Activated CD4-positive, alpha-beta T cell treated with anti-CD3 and anti-CD28 coated beads for 36 hours (primary cell): ENCODE data around the gene RILP. TPM values are rescaled to one million over a fixed set of nuclear protein-coding genes. Genes with fewer than 3 reads are reported as not detected.

ENCODE experiments used
- ATAC-seq: fragments of 200-7000 bp; cut with Tn5 transposase; one replicate; pipeline ENCODE4 v1.10.0; 2021; ENCODE audit warnings: mild to moderate bottlenecking, moderate library complexity
- CTCF ChIA-PET: fragments of 350-600 bp; sonication (Branson Sonifier 250); formaldehyde crosslinking; loops from one replicate; lab custom pipeline; 2021; ENCODE audit warnings: antibody characterized with exemption; lab: Charles Lee
- POLR2A ChIA-PET: fragments of 350-600 bp; sonication (Branson Sonifier 250); formaldehyde crosslinking; loops from one replicate; lab custom pipeline; 2021; ENCODE audit warnings: antibody characterized with exemption, inconsistent platforms; lab: Charles Lee
- DNase-seq: peaks from one replicate; pipeline ENCODE4 v3.0.0-alpha.2; 2020
- H3K27ac Mint-ChIP-seq: one replicate; pipeline ENCODE4 v1.8.0; 2021; ENCODE audit warnings: mixed read lengths
- H3K27me3 Mint-ChIP-seq: one replicate; pipeline ENCODE4 v1.8.0; 2021; ENCODE audit warnings: mixed read lengths
- H3K36me3 Mint-ChIP-seq: one replicate; pipeline ENCODE4 v1.8.0; 2021; ENCODE audit warnings: low read depth, mixed read lengths
- H3K4me1 Mint-ChIP-seq: one replicate; pipeline ENCODE4 v1.8.0; 2021; ENCODE audit warnings: mixed read lengths
- H3K4me3 Mint-ChIP-seq: one replicate; pipeline ENCODE4 v1.8.0; 2021; ENCODE audit warnings: mild to moderate bottlenecking, moderate library complexity, mixed read lengths
- H3K9me3 Mint-ChIP-seq: one replicate; pipeline ENCODE4 v1.8.0; 2021; ENCODE audit warnings: low read depth, mixed read lengths
- intact Hi-C, 2 experiments: fragments of 100-400 bp; cut with DNase I in 1 of 2; cut with micrococcal nuclease in 1 of 2; formaldehyde crosslinking; loops; one replicate each; pipeline versions ENCODE4 v1.14.2 to v1.15.1; 2022 to 2024; cut with DNase I, micrococcal nuclease
- total RNA-seq, 2 experiments: library from RNA; stranded (reverse); gene quantifications; one replicate each; pipeline ENCODE4 v1.2.3, GENCODE V29; 2021

The RILP gene
- total RNA-seq, 2 experiments from 2014 or later = 2.1 to 2.6 TPM

- H3K27ac Mint-ChIP-seq = no peak overlapping the region
- H3K9me3 Mint-ChIP-seq = no peaks in the 10 kb centered on the region
- CTCF ChIA-PET = interaction anchor here (0.7 to 2.0 kb wide), 5 partner anchors 8 to 572 kb away, joined by 3 to 7 read pairs (median 4); partner anchors contain the start of gene RILP
- intact Hi-C loops = no loop called here
- H3K27me3 Mint-ChIP-seq = no peaks in the 10 kb centered on the region
- DNase-seq (no peak), ATAC-seq (no peak)
- H3K4me1 Mint-ChIP-seq = no peaks in the 10 kb centered on the region
- H3K4me3 Mint-ChIP-seq = no peak overlapping the region
- H3K36me3 Mint-ChIP-seq = no peaks in the 10 kb centered on the region
- POLR2A ChIA-PET = no interaction called here
Observed at GRCh38 chr17:1617620-1618174, 32.0 kb downstream of the RILP start.

GRCh38 chr17:1616101-1616500 is 33.6 kb downstream of the RILP start:
- Mint-ChIP-seq H3K27ac (no peak overlapping the region), H3K36me3 (no peaks in the 10 kb centered on the region), H3K4me1 (no peaks in the 10 kb centered on the region), H3K4me3 (no peak overlapping the region), H3K27me3 (no peaks in the 10 kb centered on the region), H3K9me3 (no peaks in the 10 kb centered on the region)
- ChIA-PET CTCF (interaction anchor here (2.0 kb wide), 1 partner anchor 14 kb away, joined by 7 read pairs; no protein-coding TSS in a partner anchor), POLR2A (no interaction called here)
- intact Hi-C loops = no loop called here
- ATAC-seq (no peak), DNase-seq (no peak)

- Mint-ChIP-seq H3K27ac (no peak overlapping the region), H3K4me1 (peaks cover 13% of the 10 kb centered on the region), H3K9me3 (no peaks in the 10 kb centered on the region), H3K27me3 (no peaks in the 10 kb centered on the region), H3K36me3 (no peaks in the 10 kb centered on the region), H3K4me3 (no peak overlapping the region)
- intact Hi-C loops = no loop called here
- ChIA-PET POLR2A (no interaction called here), CTCF (interaction anchor here (0.7 to 1.0 kb wide), 2 partner anchors 8 to 18 kb away, joined by 4 read pairs; no protein-coding TSS in a partner anchor)
- DNase-seq (no peak), ATAC-seq (no peak)
Observed at GRCh38 chr17:1612400-1612799, 37.3 kb downstream of the RILP start.

GRCh38 chr17:1611715-1612114 is 38.0 kb downstream of the RILP start:
- Mint-ChIP-seq H3K27ac (no peak overlapping the region), H3K9me3 (no peaks in the 10 kb centered on the region), H3K27me3 (no peaks in the 10 kb centered on the region), H3K4me1 (peaks cover 20% of the 10 kb centered on the region), H3K4me3 (no peak overlapping the region), H3K36me3 (no peaks in the 10 kb centered on the region)
- ATAC-seq (no peak), DNase-seq (no peak)
- ChIA-PET CTCF (interaction anchor here (0.6 kb wide), 1 partner anchor 381 kb away, joined by 3 read pairs; no protein-coding TSS in a partner anchor), POLR2A (no interaction called here)
- intact Hi-C loops = no loop called here

- no peak overlapping the region for H3K4me3 Mint-ChIP-seq
- no peak overlapping the region for H3K27ac Mint-ChIP-seq
- intact Hi-C loops = loop anchor here in 1 of 2 experiments (5.0 kb wide), 1 partner anchor 41 kb away; no protein-coding TSS in a partner anchor
- ChIA-PET CTCF (interaction anchor here (2.1 kb wide), 1 partner anchor 34 kb away, joined by 11 read pairs; no protein-coding TSS in a partner anchor), POLR2A (interaction anchor here (0.6 kb wide), 1 partner anchor 8 kb away, joined by 3 read pairs; no protein-coding TSS in a partner anchor)
- DNase-seq (no peak), ATAC-seq (no peak)
- no peaks in the 10 kb centered on the region for H3K27me3 Mint-ChIP-seq
- H3K9me3 Mint-ChIP-seq = no peaks in the 10 kb centered on the region
- peaks cover 25% of the 10 kb centered on the region for H3K4me1 Mint-ChIP-seq
- no peaks in the 10 kb centered on the region for H3K36me3 Mint-ChIP-seq
Observed at GRCh38 chr17:1608676-1609075, 41.0 kb downstream of the RILP start.

- no peaks in the 10 kb centered on the region for H3K36me3 Mint-ChIP-seq
- ChIA-PET POLR2A (interaction anchor here (0.6 to 0.8 kb wide), 4 partner anchors 9 to 336 kb away, joined by 3 to 5 read pairs (median 4); no protein-coding TSS in a partner anchor), CTCF (interaction anchor here (0.5 to 2.1 kb wide), 3 partner anchors 34 to 243 kb away, joined by 3 to 11 read pairs (median 3); no protein-coding TSS in a partner anchor)
- peak; percentile 14 for ATAC-seq
- peaks cover 25% of the 10 kb centered on the region for H3K4me1 Mint-ChIP-seq
- H3K4me3 Mint-ChIP-seq = no peak overlapping the region
- H3K27me3 Mint-ChIP-seq = no peaks in the 10 kb centered on the region
- intact Hi-C loops = loop anchor here (1.0 to 5.0 kb wide), 4 partner anchors 20 to 46 kb away; partner anchors contain the start of genes PITPNA (in 1 of the 2) and SLC43A2 (in 1 of the 2)
- H3K9me3 Mint-ChIP-seq = no peaks in the 10 kb centered on the region
- peak overlapping the region; percentile 85 for H3K27ac Mint-ChIP-seq
- peak; percentile 37 for DNase-seq
Observed at GRCh38 chr17:1607971-1608320, 41.7 kb downstream of the RILP start.

- ChIA-PET POLR2A (no interaction called here), CTCF (interaction anchor here (0.6 to 0.8 kb wide), 2 partner anchors 9 to 22 kb away, joined by 3 read pairs; no protein-coding TSS in a partner anchor)
- H3K27ac Mint-ChIP-seq = peak overlapping the region; percentile 85
- ATAC-seq = no peak
- intact Hi-C loops = loop anchor here (2.0 to 5.0 kb wide), 2 partner anchors 39 to 40 kb away; no protein-coding TSS in a partner anchor
- H3K4me1 Mint-ChIP-seq = peaks cover 25% of the 10 kb centered on the region
- peak; percentile 67 for DNase-seq
- peaks cover 4% of the 10 kb centered on the region for H3K9me3 Mint-ChIP-seq
- H3K4me3 Mint-ChIP-seq = peak overlapping the region; percentile 21
- no peaks in the 10 kb centered on the region for H3K27me3 Mint-ChIP-seq
- H3K36me3 Mint-ChIP-seq = peaks cover 1% of the 10 kb centered on the region
Observed at GRCh38 chr17:1606352-1606985, 43.2 kb downstream of the RILP start.

- H3K4me3 Mint-ChIP-seq = no peak overlapping the region
- ChIA-PET CTCF (interaction anchor here (0.6 to 1.7 kb wide), 2 partner anchors 9 to 31 kb away, joined by 3 to 5 read pairs; no protein-coding TSS in a partner anchor), POLR2A (no interaction called here)
- DNase-seq (no peak), ATAC-seq (no peak)
- H3K9me3 Mint-ChIP-seq = peaks cover 5% of the 10 kb centered on the region
- intact Hi-C loops = loop anchor here (2.0 to 5.0 kb wide), 2 partner anchors 39 kb away; no protein-coding TSS in a partner anchor
- H3K36me3 Mint-ChIP-seq = peaks cover 1% of the 10 kb centered on the region
- H3K27ac Mint-ChIP-seq = no peak overlapping the region
- peaks cover 25% of the 10 kb centered on the region for H3K4me1 Mint-ChIP-seq
- no peaks in the 10 kb centered on the region for H3K27me3 Mint-ChIP-seq
Observed at GRCh38 chr17:1605681-1606351, 43.9 kb downstream of the RILP start.

- ATAC-seq (no peak), DNase-seq (no peak)
- ChIA-PET POLR2A (no interaction called here), CTCF (interaction anchor here (1.7 kb wide), 1 partner anchor 31 kb away, joined by 5 read pairs; no protein-coding TSS in a partner anchor)
- peaks cover 25% of the 10 kb centered on the region for H3K4me1 Mint-ChIP-seq
- intact Hi-C loops = loop anchor here in 1 of 2 experiments (5.0 kb wide), 1 partner anchor 38 kb away; no protein-coding TSS in a partner anchor
- peaks cover 5% of the 10 kb centered on the region for H3K9me3 Mint-ChIP-seq
- H3K27ac Mint-ChIP-seq = no peak overlapping the region
- H3K4me3 Mint-ChIP-seq = no peak overlapping the region
- H3K36me3 Mint-ChIP-seq = peaks cover 1% of the 10 kb centered on the region
- H3K27me3 Mint-ChIP-seq = no peaks in the 10 kb centered on the region
Observed at GRCh38 chr17:1604831-1605528, 44.7 kb downstream of the RILP start.

GRCh38 chr17:1601571-1601970 is 48.1 kb downstream of the RILP start:
- DNase-seq (no peak), ATAC-seq (no peak)
- POLR2A ChIA-PET = no interaction called here
- Mint-ChIP-seq H3K4me3 (no peak overlapping the region), H3K27me3 (no peaks in the 10 kb centered on the region), H3K36me3 (peaks cover 1% of the 10 kb centered on the region), H3K9me3 (peaks cover 5% of the 10 kb centered on the region), H3K27ac (no peak overlapping the region), H3K4me1 (peaks cover 5% of the 10 kb centered on the region)
- intact Hi-C loops = no loop called here
- CTCF ChIA-PET = no interaction called here
